Esophagus squamous epithelium (tissue), 5 donors: ENCODE measurements around the gene HHIP. TPM values are rescaled to one million over a fixed set of nuclear protein-coding genes. Genes with fewer than 3 reads are reported as not detected.

Experiments
- DNase-seq: peaks from one replicate; lab custom pipeline; 2025; lab: John Stamatoyannopoulos, UW
- H3K27ac ChIP-seq, 4 donors: fragments of 200-600 bp; sonication (generic); one replicate each; pipeline ENCODE4 v1.5.1; 2016 to 2019; ENCODE audit warnings: mild to moderate bottlenecking in 1 of 4
- H3K27me3 ChIP-seq, 4 donors: fragments of 200-600 bp; sonication (generic); 1 replicate in 3 of 4; 2 replicates in 1 of 4; pipeline versions ENCODE4 v1.5.1 to v1.6.0; 2017 to 2021; ENCODE audit warnings: antibody characterized with exemption in 1 of 4
- H3K36me3 ChIP-seq, 3 donors: fragments of 200-600 bp; sonication (generic); one replicate each; pipeline ENCODE4 v1.5.1; 2016 to 2019
- H3K4me1 ChIP-seq, 3 donors: fragments of 200-600 bp; sonication (generic); one replicate each; pipeline ENCODE4 v1.5.1; 2017 to 2019
- H3K4me3 ChIP-seq, 4 donors: fragments of 200-600 bp; sonication (generic); 1 replicate in 3 of 4; 2 replicates in 1 of 4; pipeline ENCODE4 v1.5.1; 2016 to 2019; ENCODE audit warnings: mild to moderate bottlenecking in 2 of 4, moderate library complexity in 1 of 4
- H3K9me3 ChIP-seq, 3 donors: fragments of 200-600 bp; sonication (generic); one replicate each; pipeline ENCODE4 v1.5.1; 2016 to 2019
- POLR2A ChIP-seq, 4 donors: fragments of 450-650 bp; IDR thresholded peaks; one replicate each; pipeline ENCODE4 v1.6.1; 2017; ENCODE audit warnings: antibody characterized with exemption in 4 of 4, mild to moderate bottlenecking in 4 of 4, moderate library complexity in 3 of 4
- WGBS, 2 donors: methylation state at CpG; one replicate each; pipeline ENCODE4 v1.1.5; 2018; 5-methylcytosine and 5-hydroxymethylcytosine counted together
- intact Hi-C: fragments of 100-400 bp; cut with DNase I; formaldehyde crosslinking; loops from one replicate; pipeline ENCODE4 v1.15.0; 2022
- total RNA-seq, 4 donors: library from RNA; depleted of rRNA; stranded (reverse); fragments of >200 nt; gene quantifications; one replicate each; pipeline ENCODE4 v1.1.0, GENCODE V29; 2016
- TF ChIP-seq, protein P1 (sequence below), 6 experiments: fragments of 450-650 bp in 4 of 6; fragments of 200-600 bp in 2 of 6; sonication (generic) in 2 of 6; IDR thresholded peaks; one replicate each; pipeline ENCODE4 v1.5.1; 2016 to 2019; ENCODE audit warnings: antibody characterized with exemption in 6 of 6, mild to moderate bottlenecking in 4 of 6, moderate library complexity in 4 of 6
- donor health status: DM: yes; HTN: yes; CAD: no.

The HHIP gene
- total RNA-seq, 4 donors from 2014 or later, result not detected

DNA sequence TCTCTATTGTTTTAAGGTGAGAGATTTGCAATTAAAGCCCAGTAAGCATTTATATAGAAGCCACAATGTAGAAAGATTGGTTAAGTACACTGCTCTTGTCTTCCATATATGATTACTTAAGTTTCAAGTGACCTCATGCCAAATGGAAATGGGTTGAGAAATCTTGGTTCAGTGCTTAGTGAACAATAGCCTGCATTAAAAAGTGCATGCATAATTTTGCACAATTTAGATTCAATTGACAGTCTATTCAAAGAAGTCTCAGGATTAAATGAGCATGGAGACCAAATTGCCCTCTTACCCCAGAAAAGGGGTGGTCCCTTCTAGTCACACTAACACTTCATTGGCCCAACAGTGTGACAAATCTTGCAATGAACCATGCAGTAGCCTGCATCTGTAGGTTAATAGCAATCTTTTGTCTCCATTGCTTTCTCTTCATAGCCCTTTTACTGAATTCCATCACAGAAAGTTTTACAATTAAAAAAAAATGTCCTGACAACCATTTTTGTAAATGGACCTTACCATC is 93.6 kb downstream of the HHIP start:
- intact Hi-C loops, result no loop called here
- TF ChIP-seq, protein P1, sequence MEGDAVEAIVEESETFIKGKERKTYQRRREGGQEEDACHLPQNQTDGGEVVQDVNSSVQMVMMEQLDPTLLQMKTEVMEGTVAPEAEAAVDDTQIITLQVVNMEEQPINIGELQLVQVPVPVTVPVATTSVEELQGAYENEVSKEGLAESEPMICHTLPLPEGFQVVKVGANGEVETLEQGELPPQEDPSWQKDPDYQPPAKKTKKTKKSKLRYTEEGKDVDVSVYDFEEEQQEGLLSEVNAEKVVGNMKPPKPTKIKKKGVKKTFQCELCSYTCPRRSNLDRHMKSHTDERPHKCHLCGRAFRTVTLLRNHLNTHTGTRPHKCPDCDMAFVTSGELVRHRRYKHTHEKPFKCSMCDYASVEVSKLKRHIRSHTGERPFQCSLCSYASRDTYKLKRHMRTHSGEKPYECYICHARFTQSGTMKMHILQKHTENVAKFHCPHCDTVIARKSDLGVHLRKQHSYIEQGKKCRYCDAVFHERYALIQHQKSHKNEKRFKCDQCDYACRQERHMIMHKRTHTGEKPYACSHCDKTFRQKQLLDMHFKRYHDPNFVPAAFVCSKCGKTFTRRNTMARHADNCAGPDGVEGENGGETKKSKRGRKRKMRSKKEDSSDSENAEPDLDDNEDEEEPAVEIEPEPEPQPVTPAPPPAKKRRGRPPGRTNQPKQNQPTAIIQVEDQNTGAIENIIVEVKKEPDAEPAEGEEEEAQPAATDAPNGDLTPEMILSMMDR (IDR thresholded peaks at IDR 0.05), result no peak
- TF ChIP-seq POLR2A (IDR thresholded peaks at IDR 0.05), result no peak

DNA sequence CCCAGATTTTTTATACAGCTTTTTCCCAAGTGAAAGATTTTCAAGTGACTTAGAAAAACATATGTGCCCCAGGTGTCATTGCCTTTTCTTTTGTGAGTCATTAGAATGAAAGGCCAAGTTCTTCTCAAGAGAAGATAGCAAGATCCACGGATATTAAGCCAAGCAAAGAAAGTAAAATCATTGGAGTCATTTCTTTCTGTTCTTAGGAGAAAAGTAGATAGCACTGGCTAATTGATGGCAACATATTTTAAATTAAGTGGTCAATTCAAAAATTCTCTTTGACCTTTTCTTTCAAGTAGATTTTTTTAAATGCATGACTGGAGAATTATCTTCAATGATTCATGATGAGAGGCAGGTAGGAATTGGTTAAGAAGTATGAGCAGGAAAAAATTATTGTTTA is 94.4 kb downstream of the HHIP start:
- intact Hi-C loops, result no loop called here
- H3K4me3 ChIP-seq, result no peak overlapping the region
- TF ChIP-seq POLR2A (IDR thresholded peaks at IDR 0.05), result no peak
- TF ChIP-seq, protein P1 (IDR thresholded peaks at IDR 0.05), result no peak
- no peak overlapping the region for H3K27ac ChIP-seq
- H3K36me3 ChIP-seq, result no peaks in the 10 kb centered on the region
- no peaks in the 10 kb centered on the region for H3K4me1 ChIP-seq
- 63 to 64% methylated on average over 1 of the region's 1 CpG for WGBS, 2 donors
- H3K9me3 ChIP-seq, result no peaks in the 10 kb centered on the region
- H3K27me3 ChIP-seq, result no peaks in the 10 kb centered on the region
- DNase-seq, result no peak

More for the DNA sequence above, 93.6 kb downstream of the HHIP start:
- Histone ChIP-seq H3K4me1 (no peaks in the 10 kb centered on the region), H3K4me3 (no peak overlapping the region), H3K9me3 (no peaks in the 10 kb centered on the region), H3K27ac (no peak overlapping the region), H3K36me3 (no peaks in the 10 kb centered on the region), H3K27me3 (no peaks in the 10 kb centered on the region)
- DNase-seq, result no peak

DNA sequence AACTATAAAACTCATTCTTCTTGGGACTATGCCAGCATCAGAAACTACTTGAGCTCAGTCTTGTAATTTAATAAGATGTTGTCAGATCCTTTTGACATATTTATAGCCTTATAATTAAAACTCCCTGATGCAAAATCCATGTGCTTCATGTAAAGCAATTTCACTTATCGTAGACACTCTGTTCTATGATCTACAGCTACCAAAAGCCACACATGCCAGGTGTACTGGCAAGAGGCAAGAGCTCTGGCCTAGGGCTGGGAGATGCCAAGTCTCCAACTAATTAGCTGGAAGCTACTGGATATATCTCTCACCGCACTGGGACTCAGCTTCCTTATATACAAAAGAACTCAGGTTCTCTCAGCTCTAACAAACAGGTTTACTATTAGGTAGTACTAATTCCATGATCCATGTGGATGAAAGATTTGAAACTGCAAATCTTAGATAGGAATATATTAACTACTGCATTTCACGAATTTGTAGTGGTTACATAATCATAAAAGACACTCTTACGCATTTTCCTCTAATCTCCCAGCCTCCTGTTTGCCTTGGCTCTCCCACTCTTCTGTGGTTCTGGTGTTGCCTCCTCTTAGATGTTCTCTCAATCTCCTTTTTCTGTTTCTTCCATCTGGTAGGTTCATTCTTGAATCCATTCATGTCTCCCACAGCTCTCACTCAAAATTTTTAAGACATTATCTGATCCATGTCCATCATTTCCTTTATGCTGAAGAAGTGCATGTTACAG is 103.0 kb downstream of the HHIP start:
- intact Hi-C loops, result no loop called here
- H3K27ac ChIP-seq, result no peak overlapping the region
- no peaks in the 10 kb centered on the region for H3K36me3 ChIP-seq
- DNase-seq, result no peak
- H3K4me1 ChIP-seq, result no peaks in the 10 kb centered on the region
- TF ChIP-seq, protein P1 (IDR thresholded peaks at IDR 0.05), result no peak
- no peak for TF ChIP-seq POLR2A (IDR thresholded peaks at IDR 0.05)
- no peaks in the 10 kb centered on the region for H3K27me3 ChIP-seq
- H3K9me3 ChIP-seq, result no peaks in the 10 kb centered on the region
- WGBS, 2 donors, result 77 to 81% methylated on average over 3 of the region's 4 CpGs
- no peak overlapping the region for H3K4me3 ChIP-seq

DNA sequence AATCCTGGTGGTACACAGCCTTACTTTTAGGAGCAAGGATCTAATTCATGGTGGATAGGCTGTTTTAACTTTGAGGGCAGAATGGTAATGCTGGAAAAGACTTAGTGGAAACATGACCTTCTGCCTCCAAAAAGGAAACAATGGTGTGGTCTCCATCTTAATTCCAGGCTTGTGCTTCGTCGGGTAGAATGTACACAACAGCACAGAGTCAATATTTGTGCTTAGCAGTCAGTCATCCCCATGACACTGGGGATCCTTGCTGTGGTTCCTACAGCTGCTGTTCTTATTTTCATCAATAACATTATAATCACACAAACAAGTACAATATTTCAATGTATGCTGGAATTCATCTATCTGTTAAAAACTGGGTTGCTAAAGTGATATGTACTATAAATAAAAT is 104.4 kb downstream of the HHIP start:
- Histone ChIP-seq H3K36me3 (no peaks in the 10 kb centered on the region), H3K27me3 (no peaks in the 10 kb centered on the region), H3K9me3 (no peaks in the 10 kb centered on the region), H3K4me1 (no peaks in the 10 kb centered on the region), H3K4me3 (no peak overlapping the region), H3K27ac (no peak overlapping the region)
- intact Hi-C loops, result no loop called here
- TF ChIP-seq, protein P1 (IDR thresholded peaks at IDR 0.05), result no peak
- TF ChIP-seq POLR2A (IDR thresholded peaks at IDR 0.05), result no peak
- no peak for DNase-seq
- 17 to 33% methylated on average over 2 of the region's 2 CpGs for WGBS, 2 donors

DNA sequence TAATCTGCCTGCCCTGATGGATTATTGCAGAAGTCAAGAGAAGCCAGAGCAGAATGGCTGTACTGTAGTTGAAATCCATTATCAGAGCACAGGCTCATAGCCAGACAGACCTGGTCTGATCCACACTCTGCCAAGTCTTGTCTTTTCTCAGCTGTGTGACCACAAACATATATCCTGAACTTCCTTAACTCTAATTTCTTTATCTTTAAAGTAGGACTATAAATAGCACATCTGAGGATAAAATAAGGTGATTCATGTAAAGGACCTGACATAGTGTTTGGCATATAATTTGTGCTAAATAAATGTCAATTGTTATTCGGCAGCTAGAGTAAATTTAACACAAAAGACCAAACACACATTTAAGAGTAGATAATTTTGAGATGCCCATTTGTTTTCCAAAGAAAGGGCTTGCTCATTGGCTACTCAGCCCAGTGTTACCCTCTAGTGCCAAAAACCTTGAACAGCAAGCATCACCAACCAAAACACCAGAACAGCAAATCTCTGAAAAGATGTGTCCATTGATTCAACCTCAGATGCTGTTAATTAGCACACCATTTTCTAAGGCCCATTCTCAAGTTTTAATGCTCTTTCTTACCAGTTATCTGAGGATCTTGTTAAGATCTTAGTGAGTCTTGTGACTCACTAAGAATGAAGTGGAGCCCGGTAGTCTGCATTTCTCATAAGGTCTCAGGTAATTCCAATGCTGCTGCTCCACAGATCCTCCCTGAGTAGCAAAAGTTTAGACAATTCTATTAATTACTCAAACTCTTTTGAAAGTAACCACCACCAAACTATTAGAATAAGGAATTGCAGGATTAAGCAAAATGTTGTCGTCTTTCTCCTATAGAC is 108.8 kb downstream of the HHIP start:
- no peak overlapping the region for H3K27ac ChIP-seq
- no peaks in the 10 kb centered on the region for H3K9me3 ChIP-seq
- H3K4me1 ChIP-seq, result no peaks in the 10 kb centered on the region
- 73 to 92% methylated on average over 3 of the region's 3 CpGs for WGBS, 2 donors
- H3K4me3 ChIP-seq, result no peak overlapping the region
- no peak for TF ChIP-seq POLR2A (IDR thresholded peaks at IDR 0.05)
- TF ChIP-seq, protein P1 (IDR thresholded peaks at IDR 0.05), result no peak
- H3K27me3 ChIP-seq, result no peaks in the 10 kb centered on the region
- no peak for DNase-seq
- intact Hi-C loops, result no loop called here
- no peaks in the 10 kb centered on the region for H3K36me3 ChIP-seq
